HG03103 (cell line): ENCODE data around the gene ASCC3.

Experiments used
- ATAC-seq: cut with Tn5 transposase; IDR thresholded peaks from one replicate; pipeline ENCODE4 v1.9.1; 2021; ENCODE audit warnings: low read depth; ENCODE audit not compliant: unreplicated experiment

ASCC3 gene

DNA sequence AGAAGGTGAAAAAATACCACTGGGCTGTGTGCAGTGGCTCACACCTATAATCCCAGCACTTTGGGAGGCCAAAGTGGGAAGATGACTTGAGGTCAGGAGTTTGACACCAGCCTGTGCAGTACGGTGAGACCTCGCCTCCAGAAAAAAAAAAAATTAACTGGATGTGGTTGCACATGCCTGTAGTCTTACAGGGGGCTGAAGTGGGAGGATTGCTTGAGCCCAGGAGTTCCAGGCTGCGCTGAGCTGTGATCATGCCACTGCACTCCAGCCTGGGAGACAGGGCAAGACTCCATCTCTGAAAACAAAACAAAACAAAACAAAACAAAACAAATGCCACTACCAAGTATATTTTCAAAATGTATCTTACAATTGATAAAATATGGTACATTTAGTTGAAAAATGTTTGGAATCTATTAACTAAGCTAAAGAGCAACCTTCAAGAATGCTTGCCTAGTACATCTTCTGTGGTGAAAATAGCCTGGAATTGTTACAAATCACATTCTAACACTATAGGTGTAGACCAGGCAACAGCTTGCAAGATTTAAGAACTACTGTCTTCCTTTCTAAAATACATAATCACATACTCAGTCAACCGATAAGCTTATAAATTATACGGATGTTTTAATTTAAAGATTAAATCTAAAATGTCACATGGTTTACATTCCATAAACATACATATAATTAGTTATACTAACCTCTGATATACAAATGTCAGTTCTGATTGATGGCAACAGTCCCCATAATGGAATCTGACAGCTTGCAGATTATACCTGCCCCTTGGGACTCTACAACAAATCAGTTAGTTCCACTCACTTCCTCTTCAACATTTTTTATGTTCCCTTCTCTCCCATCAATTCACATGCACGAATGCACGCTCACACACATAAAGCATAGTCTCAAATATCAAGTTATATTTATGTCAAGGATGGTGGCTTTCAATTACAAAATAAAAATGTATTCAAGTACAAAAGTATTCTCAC is 150.8 kb downstream of the ASCC3 start:
- ATAC-seq, result no peak

DNA sequence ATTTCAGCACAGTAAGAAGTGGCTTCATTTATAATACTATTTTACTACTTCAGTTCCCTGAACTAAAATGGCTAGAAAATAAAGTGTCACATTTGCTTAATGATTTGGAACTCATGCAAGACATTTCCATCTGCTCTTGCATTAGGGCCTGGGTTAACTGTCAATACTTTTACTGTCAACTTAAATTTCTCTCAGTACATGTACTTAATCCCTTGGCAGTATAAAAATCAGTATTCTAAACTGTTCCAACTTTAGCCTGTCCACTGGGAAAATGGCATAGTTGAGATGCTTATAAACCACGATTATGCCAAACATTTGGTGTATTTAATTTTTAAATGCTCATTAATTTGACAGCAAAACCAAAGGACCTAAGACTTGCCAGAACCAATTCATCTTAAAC is 154.5 kb downstream of the ASCC3 start:
- ATAC-seq, result no peak

DNA sequence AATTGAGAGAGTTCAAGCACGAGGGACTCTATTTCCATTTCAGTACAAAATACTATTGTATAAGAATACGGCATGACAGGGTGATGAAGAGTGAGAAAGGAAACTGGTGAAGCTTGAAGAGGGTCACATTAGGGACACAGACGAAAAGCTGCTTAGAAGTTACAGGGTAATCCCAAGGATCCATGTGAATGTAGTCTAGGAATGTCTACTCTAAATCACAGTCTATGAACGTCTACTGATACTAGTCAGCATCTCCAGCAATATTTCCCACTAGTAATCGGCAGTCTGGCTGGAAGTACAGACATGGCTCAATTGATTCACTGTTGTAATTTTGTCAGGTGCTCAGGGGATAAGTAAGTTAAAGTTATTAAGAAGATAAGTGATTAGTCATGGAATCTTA is 156.4 kb downstream of the ASCC3 start:
- ATAC-seq, result no peak

DNA sequence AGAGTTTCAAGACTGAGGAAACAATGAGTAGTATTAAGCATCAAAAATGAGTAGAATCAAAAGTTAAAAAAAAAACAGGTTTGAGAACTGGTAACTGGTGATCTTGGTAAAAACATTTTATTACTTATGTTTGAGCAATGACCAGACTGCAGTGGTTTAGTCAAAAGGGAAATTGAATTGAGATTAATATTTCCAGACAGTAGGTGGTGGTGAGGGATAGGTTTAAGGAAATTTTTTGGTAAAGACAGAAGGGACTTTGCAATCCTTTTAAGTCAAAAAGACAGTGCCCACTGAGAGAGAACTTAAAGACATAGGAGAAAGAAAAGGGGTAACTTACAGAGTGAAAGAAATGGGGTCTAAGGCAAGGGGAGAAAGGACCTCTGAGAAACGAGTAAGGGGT is 156.9 kb downstream of the ASCC3 start:
- no peak for ATAC-seq

DNA sequence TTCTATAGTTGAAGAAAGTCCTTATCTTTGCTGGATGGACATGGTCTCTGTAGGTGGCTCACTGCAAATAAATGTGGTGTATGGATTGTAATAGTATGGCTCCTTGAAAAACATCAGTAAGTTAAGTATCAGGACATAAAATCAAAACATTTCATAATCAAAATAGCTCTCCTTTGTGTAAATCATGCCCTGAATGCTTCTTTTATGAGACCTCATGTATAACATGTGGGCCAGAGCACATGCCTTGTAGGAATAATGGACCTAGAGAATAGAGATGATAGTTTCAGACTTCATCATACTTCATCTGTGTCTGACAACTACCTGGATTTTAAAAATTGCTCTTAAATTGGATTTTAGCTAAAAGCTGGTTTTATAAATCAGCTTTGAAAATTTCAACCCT is 159.9 kb downstream of the ASCC3 start:
- no peak for ATAC-seq

DNA sequence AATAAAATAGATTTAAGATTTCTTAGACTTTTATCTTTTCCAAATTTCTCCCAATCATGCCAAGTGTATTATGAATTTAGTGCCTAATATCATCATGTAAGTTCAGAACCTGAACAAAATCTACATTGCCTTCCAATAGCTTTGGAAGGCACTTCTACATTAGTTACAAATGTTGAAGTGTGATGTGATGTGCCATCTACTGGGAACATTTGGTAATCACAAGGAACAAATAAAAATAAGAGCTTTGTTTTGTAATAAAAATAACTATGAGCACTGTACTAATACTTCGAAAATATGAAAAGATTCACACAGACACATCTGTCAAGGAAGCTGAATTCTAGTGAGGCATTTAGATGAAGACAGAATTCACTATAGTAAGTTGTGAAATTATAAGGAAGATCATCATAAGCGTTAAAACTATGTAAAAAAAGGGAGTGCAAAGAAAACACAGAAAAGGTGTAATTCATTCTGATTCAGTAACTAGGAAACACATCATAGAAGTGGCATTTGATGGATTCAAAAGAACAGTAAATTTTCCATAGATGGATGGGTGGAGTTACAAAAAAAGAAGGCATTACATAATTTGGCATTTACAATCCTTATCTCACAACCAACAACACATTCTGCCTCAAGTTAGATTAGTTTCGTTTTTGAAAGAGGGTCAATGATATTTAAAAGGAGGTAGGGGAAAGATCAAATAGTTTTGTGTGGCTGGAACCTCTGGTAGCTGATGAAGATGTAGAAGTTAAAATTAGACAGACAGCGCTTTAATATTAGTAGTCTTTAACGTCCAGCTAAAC is 161.0 kb downstream of the ASCC3 start:
- ATAC-seq, result peak; percentile 63

DNA sequence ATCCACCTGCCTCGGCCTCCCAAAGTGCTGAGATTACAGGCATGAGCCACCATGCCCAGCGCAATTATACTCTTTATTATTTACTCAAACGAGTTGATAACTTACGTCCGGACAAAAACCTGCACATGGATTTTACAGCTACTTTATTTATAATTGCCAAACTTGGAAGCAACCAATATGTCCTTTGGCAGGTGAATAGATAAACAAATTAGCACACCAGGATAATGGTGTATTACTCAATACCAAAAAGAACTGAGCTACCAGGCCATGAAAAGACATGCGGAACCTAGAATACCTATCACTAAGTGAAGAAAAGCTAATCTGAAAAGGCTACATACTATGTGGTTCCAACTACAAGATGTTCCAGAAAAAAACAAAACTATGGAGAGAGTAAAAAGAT is 168.1 kb downstream of the ASCC3 start:
- no peak for ATAC-seq

DNA sequence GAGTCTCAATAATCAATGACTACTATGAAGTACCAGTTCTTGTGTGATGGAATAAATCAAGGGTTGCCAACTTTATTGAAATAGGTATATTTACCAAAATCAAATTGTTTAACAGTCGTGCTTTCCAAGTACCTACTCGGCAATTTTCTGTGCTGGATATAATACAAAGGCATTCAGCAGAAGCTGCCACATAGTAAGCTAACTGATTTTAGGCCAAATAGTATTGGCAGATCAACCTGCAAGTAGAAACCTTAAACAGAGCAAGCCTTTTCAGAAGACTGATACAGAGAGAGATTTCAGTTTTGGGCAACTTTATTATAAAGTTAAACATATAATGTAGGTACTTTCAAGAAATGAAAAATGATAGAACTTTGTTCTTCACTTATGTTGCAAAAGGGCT is 174.6 kb downstream of the ASCC3 start:
- no peak for ATAC-seq

DNA sequence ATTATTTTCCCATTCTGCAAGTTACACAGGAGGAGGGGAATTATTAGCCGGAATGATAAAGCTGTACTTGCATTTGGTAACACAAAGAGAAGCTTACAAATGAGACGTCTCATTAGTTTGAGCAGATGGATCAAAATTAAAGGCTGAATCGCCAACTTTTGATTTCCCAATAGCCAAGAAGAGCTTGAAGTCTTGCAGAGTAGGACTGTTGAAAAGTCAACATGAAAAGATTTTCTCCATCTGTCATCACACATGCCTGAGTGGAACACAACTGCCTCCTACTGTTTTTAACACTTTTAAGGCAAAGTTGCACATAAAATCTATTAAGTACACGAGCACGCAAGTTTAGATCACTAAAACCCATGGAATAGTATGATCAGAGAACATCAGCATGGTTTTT is 176.2 kb downstream of the ASCC3 start:
- no peak for ATAC-seq

DNA sequence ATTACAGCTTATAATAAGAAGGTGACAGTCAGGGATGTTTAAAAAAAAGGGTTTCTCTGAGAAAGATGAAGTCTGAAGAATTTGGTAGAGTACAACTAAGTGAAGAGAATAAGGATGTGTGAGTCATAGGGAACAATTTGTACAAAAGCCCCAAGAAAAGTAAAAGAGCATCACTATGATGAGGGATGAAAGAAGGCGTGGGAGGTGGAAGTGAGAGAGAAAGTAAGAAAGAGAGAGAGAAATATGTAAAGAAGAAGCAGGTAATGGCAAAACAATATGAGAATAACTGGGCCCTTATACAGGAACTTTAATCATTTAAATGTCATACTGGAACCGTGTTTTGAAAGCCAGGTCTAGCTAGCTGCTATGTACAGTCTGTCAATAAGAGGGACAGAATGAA is 179.4 kb downstream of the ASCC3 start:
- ATAC-seq, result no peak

DNA sequence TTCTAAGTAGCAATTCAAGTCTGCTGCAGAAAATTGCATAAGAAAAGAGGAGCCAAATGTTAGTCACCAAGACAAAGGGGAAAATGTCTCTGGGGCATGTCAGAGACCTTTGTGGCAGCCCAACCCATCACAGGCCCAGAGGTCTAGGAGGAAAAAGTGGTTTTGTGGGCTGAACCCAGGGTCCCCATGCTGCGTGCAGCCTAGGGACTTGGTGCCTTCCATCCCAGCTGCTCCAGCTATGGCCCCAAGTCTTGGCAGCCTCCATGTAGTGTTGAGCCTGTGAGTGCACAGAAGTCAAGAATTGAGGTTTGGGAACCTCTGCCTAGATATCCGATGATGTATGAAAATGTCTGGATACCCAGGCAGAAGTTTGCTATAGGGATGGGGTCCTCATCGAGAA is 181.1 kb downstream of the ASCC3 start:
- ATAC-seq, result no peak

DNA sequence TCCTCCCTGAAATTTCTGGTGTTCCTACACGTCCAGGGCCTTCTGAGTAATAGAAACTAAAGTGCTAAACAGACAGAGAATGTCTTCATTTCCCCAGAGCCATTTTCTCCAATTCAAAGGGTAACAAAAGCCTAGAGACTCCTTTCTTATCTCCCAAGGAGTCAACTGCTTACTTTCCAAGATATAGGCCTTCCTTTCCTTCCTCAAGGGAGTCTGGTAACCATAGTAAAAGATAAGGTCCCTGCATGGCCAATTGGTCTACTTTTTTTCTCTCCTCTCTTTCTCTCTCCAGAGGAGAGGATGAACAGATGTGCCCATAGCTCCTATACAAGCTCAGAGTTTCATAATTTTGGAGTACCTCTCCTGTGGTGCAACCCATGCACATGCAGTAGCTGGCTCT is 185.7 kb downstream of the ASCC3 start:
- no peak for ATAC-seq

DNA sequence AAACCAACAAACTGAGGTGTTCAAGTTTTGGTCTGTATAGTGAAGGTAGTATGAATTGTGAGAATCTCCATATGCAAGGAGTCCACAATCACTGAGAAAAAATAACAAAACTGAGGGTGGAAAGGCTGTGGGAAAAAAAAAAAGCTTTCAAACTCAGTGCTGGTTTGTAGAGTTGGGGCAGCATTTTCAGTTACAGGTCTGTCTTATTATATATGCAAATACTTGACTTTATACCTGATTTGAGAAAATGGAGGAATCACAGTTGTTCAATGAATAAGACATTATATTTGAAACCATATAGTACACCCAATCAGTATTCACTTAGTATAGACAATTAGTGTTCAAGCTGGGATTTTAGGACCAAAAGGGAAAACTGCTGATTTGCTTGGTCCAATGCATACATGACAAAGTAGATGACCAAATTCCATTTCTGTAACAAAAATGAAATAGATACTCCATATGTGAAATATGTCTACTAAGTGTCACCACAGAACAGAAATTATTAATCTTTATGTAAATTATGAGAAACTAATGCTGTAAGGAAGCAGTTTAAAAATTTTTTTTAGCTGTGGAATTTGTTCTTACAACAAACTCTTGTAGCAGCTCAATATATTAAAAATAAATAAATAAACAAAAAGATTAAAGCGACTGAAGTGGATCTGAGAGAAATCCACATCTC is 187.7 kb downstream of the ASCC3 start:
- no peak for ATAC-seq

DNA sequence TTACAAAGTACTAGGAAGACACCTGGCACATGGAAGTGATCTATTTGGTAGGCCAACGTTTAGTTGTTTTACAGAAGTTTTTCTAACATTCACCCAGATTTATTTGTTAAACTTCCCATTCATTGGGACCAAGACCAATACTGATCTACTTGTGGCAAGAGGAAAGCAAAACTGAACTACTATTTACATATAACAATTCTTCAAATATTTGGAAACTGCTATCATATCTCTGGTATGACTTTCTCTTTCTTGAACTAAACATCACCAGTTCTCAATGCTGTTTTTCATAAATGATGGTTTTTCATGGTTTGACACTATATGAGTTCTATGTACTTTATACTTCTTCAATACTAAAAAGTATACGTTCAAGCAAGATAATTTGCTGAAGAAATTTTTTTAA is 189.2 kb downstream of the ASCC3 start:
- no peak for ATAC-seq

DNA sequence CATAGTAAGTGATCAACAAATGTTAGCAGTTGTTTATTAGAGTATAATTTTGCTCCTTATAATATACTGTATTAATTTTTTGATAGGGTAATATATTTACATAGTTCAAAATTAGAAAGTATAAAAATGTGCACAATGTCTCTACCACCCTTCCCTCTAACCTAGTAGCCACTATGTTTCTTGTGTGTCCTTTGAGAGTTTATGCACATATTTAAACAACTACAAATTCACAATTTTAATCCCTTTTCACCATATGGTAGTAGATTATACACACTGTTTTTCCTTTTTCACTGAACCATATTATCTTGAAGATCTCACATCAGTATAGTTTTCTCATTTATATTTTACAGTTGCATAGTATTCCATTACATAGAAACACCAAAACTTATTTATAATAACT is 194.9 kb downstream of the ASCC3 start:
- no peak for ATAC-seq

DNA sequence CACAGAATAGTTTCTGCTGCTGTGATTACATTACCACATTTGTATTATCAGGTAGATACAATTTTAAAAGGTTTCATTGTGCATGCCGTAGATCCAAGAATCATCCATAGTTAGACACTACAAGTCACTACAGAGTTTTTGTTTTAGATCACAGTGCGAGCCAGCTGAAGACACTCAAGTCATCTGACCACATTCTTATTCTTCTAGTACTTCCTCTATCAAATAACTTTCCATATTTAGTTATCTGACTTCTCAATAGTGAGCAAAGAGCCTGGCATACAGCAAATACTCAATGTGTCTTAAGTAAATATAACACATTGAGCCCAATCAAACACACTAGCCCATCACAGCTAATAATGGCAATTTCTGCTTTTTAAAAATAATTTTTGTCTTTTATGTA is 195.4 kb downstream of the ASCC3 start:
- ATAC-seq, result no peak

DNA sequence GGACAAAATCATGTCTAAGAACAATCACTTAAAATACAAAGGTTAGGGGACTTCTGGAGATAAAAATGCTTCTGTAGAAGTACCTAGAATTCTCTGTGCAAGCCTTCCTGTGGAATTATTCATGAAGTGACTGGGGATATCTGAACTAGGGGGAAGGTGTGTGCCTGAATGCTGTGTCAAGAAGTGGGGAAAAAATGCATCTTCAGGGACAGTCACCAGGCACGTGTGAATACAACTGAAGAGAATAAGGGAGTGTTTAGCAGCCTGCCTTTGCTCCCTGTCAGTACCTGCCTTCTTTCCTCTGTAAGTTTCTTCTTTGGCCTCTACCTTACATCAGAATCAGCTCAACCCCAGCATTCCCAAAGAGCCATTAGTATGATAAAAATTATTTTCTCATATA is 201.0 kb downstream of the ASCC3 start:
- no peak for ATAC-seq

DNA sequence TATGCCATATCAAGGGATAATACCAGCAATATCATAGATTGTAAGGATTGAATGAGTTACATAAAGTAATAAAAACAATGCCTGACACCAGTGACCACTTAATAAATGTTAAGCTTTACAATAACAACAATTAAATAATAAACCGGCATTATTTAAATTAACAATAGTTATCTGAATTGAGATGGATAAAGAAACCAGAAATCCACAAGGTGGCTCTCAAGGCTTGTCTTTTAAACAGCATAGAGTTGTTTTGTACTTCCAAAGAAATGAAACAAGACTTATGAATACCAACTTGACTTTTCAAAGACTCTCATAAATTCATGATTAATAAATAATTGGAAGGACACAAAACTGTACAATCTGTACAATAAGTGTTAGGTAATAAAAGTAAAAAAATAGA is 203.1 kb downstream of the ASCC3 start:
- no peak for ATAC-seq

DNA sequence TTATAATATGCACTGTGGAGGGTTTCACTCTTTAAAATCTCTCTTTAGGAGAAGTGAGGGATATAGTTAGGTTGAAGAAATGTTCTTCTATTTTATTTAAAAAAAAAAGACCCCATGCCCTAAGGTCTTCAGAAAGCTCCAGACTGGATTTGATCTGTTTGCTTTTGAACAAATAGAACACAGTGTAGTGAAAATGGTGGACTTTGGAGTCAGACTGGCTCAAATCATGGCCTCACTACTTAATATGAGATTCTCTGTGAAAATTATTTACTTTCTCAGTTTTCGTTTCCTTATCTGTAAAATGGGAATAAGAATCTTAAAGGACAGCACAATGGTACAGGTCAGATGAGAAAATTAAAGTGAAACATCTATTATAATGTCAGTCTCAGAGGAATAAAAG is 203.9 kb downstream of the ASCC3 start:
- ATAC-seq, result no peak

DNA sequence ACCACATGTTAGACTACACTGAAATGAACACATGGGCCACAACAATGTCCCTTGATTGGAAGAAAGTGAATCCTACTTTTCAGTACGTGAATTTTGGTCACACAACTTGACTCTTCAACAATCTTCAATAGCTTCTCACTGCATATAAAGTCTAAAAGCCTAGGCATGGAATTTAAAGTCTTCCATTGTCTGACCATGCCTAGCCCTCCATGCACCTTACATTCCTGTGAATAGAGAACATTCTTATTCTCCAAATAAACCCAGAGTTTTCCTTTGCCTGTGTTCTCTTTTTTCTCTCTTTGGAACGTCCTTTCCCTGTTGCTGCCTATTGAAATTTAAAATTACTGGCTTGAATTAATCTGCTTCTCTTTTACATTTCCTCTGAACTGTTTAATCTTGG is 207.5 kb downstream of the ASCC3 start:
- ATAC-seq, result no peak

DNA sequence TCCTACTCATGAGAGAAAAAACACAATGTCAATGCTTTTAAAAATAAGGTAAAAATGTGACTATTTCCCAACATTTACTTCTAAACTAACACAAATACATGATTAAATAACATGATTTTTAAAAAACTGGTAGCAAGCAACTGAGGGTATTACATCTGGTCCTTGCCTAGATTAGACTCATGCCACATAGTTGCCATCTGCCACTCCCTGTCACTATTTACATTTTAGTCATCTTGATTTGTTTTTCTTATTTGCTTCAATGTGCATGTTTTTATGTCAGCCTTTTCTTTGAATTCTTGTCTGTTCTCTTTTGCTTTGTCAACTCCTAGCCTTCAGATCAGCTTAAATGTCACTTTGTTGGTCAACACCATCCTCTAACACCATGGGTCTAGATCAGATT is 209.4 kb downstream of the ASCC3 start:
- no peak for ATAC-seq
